Measurements from ENCODE around the gene RFX1.
A peak's percentile ranks its signal among the peaks of the same experiment; 100 is the strongest.

Gene RFX1

DNA sequence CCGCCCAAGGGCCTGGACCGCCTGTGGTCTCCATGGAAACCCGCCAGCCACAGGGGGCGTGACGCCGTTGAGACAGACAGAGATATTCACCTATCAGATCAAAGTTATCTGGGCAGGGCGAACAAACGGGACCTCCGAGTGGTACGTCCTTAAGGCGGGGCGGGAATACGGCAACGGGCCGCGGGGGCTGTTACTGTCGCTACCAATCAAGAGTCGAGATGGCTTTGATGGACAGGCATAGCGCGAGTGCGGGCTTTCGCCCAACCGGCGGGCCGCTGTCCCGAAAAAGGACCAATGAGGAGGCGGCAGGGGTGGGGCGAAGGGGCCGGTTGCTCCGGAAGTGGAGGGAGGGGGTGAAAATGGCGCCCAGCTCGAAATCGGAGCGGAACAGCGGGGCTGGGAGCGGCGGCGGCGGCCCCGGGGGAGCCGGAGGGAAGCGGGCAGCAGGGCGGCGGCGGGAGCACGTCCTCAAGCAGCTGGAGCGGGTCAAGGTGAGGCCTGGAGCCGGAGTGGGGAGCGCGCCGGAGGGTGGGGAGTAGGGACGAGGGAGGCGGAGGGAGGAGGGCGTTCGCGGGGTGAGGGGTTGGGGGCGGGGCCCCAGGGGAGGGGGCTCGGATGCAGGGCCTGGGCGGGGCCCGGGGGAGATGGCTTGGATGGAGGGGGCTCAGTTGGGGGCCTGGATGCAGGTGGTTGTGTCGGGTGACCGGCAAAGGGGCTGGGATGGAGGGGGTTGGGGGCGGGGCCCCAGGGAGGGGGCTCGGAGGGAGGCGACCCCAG lies 53.8 kb downstream of the RFX1 start, which contains the start of gene DCAF15:
Gene DCAF15 (plus strand): TSS at position 356 of the 777 bp plus-strand sequence. CDS start 4 bp downstream, at position 360.
- Histone ChIP-seq H3K27me3 (ENCODE audit: control insufficient read depth, insufficient read depth, low read length) (no peaks in the 10 kb centered on the region), H3K9me3 (ENCODE audit: control insufficient read depth, insufficient read depth, low read length) (no peaks in the 10 kb centered on the region), H3K36me3 (ENCODE audit: control insufficient read depth, insufficient read depth, low read length) (peaks cover 25% of the 10 kb centered on the region), H3K9ac (ENCODE audit: low read depth, low read length) (peak within 1 kb of the TSS; percentile 66), H3K4me1 (ENCODE audit: control insufficient read depth, insufficient read depth, low read length) (peaks cover 4% of the 10 kb centered on the region), H3K4me3 (ENCODE audit: low read depth, low read length) (peak within 1 kb of the TSS; percentile 79)

DNA sequence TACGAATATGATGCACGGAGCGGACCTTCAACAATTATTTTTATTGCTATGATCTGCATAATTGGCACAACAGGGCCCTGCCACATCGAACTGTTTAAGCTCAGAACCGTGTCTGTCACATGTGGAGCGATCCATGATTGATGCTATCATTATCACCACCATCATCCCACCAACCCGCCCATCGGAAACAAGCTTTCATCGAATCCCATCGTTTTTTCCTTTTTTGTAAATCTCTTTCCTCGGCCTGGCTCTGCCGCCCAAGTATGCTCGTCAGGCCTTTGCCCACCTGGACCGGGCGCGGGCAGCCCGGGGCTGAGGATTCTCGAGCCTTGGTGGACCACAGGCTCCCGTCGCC lies 54.3 kb downstream of the RFX1 start:
- peak overlapping the region; percentile 71 for H3K4me3 ChIP-seq (ENCODE audit: low read depth, low read length)
- H3K9me3 ChIP-seq (ENCODE audit: control insufficient read depth, insufficient read depth, low read length) = no peaks in the 10 kb centered on the region
- H3K9ac ChIP-seq (ENCODE audit: low read depth, low read length) = no peak overlapping the region
- peaks cover 20% of the 10 kb centered on the region for H3K36me3 ChIP-seq (ENCODE audit: control insufficient read depth, insufficient read depth, low read length)
- peaks cover 4% of the 10 kb centered on the region for H3K4me1 ChIP-seq (ENCODE audit: control insufficient read depth, insufficient read depth, low read length)
- H3K27me3 ChIP-seq (ENCODE audit: control insufficient read depth, insufficient read depth, low read length) = no peaks in the 10 kb centered on the region

- peaks cover 4% of the 10 kb centered on the region for H3K4me1 ChIP-seq (ENCODE audit: control insufficient read depth, insufficient read depth, low read length)
- H3K36me3 ChIP-seq (ENCODE audit: control insufficient read depth, insufficient read depth, low read length) = peaks cover 13% of the 10 kb centered on the region
- H3K9me3 ChIP-seq (ENCODE audit: control insufficient read depth, insufficient read depth, low read length) = no peaks in the 10 kb centered on the region
- H3K4me3 ChIP-seq (ENCODE audit: low read depth, low read length) = no peak overlapping the region
- no peaks in the 10 kb centered on the region for H3K27me3 ChIP-seq (ENCODE audit: control insufficient read depth, insufficient read depth, low read length)
- H3K9ac ChIP-seq (ENCODE audit: low read depth, low read length) = no peak overlapping the region
These were observed 55.1 kb downstream of the RFX1 start for GRCh38 chr19:13951043-13951442.

DNA sequence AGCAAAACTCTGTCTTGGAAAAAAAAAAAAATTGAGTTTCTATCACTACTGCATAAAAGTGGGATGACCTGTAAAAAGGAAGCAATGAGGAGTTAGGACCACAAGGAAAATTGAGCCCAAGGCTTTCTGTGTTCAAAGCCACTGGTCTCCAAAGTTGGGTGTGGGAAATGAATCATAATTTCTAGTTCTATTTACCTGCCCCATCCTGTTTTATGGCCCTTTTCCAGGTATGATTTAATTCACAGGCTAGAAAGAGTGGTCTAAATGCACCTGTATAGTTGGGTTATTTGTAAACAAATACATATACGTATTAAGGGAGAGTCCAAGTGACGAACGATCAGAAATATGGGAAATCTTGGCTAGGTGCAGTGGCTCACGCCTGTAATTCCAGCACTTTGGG lies 59.7 kb downstream of the RFX1 start:
- Histone ChIP-seq H3K9me3 (ENCODE audit: control insufficient read depth, insufficient read depth, low read length) (no peaks in the 10 kb centered on the region), H3K9ac (ENCODE audit: low read depth, low read length) (no peak overlapping the region), H3K36me3 (ENCODE audit: control insufficient read depth, insufficient read depth, low read length) (no peaks in the 10 kb centered on the region), H3K27me3 (ENCODE audit: control insufficient read depth, insufficient read depth, low read length) (no peaks in the 10 kb centered on the region), H3K4me1 (ENCODE audit: control insufficient read depth, insufficient read depth, low read length) (no peaks in the 10 kb centered on the region), H3K4me3 (ENCODE audit: low read depth, low read length) (no peak overlapping the region)

GRCh38 chr19:13942023-13942684 lies 64.0 kb downstream of the RFX1 start:
- H3K9ac ChIP-seq (ENCODE audit: low read depth, low read length) = no peak overlapping the region
- no peak overlapping the region for H3K4me3 ChIP-seq (ENCODE audit: low read depth, low read length)
- no peaks in the 10 kb centered on the region for H3K27me3 ChIP-seq (ENCODE audit: control insufficient read depth, insufficient read depth, low read length)
- H3K9me3 ChIP-seq (ENCODE audit: control insufficient read depth, insufficient read depth, low read length) = no peaks in the 10 kb centered on the region
- H3K4me1 ChIP-seq (ENCODE audit: control insufficient read depth, insufficient read depth, low read length) = no peaks in the 10 kb centered on the region
- no peaks in the 10 kb centered on the region for H3K36me3 ChIP-seq (ENCODE audit: control insufficient read depth, insufficient read depth, low read length)

GRCh38 chr19:13938301-13939064 lies 67.6 kb downstream of the RFX1 start, which contains the start of gene PODNL1:
Gene PODNL1, minus strand, starts transcription at chr19:13938417. Its CDS starts 236 bp downstream, at chr19:13938181.
- Histone ChIP-seq H3K4me3 (ENCODE audit: low read depth, low read length) (peak within 1 kb of the TSS; percentile 30), H3K9ac (ENCODE audit: low read depth, low read length) (no peak within 1 kb of the TSS), H3K36me3 (ENCODE audit: control insufficient read depth, insufficient read depth, low read length) (no peaks in the 10 kb centered on the region)

DNA sequence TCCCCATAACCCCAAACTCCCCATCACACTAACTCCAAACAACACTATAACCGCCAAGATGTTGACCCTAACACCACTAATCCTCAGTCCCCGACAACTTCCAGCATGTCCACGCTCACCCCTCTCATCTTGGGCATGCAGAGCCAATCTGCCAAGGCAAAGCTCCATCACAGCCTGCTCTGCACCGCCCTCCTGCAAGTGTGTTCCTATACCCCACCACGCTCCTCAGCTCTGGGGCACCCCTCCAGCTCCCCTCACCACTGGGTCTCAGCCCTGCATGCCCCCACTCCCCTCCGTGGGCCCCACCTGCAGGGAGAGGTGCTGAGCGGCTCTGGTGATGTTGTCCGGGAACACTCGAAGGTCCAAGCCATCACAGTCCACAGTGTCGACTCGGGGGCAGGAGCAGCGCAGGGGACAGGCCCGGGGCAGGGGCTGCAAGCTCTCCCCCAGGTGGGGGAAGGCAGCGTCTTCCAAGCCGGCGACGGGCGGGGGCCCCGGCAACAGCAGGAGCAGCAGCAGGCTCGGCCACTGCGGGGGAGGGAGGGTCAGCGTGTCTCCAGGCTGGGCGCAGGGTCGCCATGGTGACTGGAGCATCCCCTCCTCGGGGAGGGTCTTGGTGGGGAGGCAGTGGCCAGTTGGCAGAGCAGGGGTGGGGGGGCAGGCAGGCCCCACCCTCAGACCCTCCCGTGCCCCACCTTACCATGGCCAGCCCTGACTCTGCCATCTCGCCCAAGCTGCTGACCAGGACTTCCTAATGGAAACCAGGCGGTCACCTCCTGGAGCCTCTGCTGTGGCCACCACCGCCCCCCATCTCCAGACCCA lies 68.4 kb downstream of the RFX1 start:
- no peaks in the 10 kb centered on the region for H3K36me3 ChIP-seq (ENCODE audit: control insufficient read depth, insufficient read depth, low read length)
- H3K9me3 ChIP-seq (ENCODE audit: control insufficient read depth, insufficient read depth, low read length) = no peaks in the 10 kb centered on the region
- peaks cover 2% of the 10 kb centered on the region for H3K4me1 ChIP-seq (ENCODE audit: control insufficient read depth, insufficient read depth, low read length)
- H3K27me3 ChIP-seq (ENCODE audit: control insufficient read depth, insufficient read depth, low read length) = no peaks in the 10 kb centered on the region
- peak overlapping the region; percentile 30 for H3K4me3 ChIP-seq (ENCODE audit: low read depth, low read length)
- H3K9ac ChIP-seq (ENCODE audit: low read depth, low read length) = no peak overlapping the region

More at GRCh38 chr19:13938301-13939064, 67.6 kb downstream of the RFX1 start, which contains the start of gene PODNL1:
- Histone ChIP-seq H3K4me1 (ENCODE audit: control insufficient read depth, insufficient read depth, low read length) (peaks cover 2% of the 10 kb centered on the region), H3K9me3 (ENCODE audit: control insufficient read depth, insufficient read depth, low read length) (no peaks in the 10 kb centered on the region), H3K27me3 (ENCODE audit: control insufficient read depth, insufficient read depth, low read length) (no peaks in the 10 kb centered on the region)

- H3K36me3 ChIP-seq (ENCODE audit: control insufficient read depth, insufficient read depth, low read length) = no peaks in the 10 kb centered on the region
- H3K9me3 ChIP-seq (ENCODE audit: control insufficient read depth, insufficient read depth, low read length) = no peaks in the 10 kb centered on the region
- no peak overlapping the region for H3K9ac ChIP-seq (ENCODE audit: low read depth, low read length)
- peaks cover 2% of the 10 kb centered on the region for H3K4me1 ChIP-seq (ENCODE audit: control insufficient read depth, insufficient read depth, low read length)
- no peak overlapping the region for H3K4me3 ChIP-seq (ENCODE audit: low read depth, low read length)
- no peaks in the 10 kb centered on the region for H3K27me3 ChIP-seq (ENCODE audit: control insufficient read depth, insufficient read depth, low read length)
These were observed 70.2 kb downstream of the RFX1 start for GRCh38 chr19:13935765-13936510.

DNA sequence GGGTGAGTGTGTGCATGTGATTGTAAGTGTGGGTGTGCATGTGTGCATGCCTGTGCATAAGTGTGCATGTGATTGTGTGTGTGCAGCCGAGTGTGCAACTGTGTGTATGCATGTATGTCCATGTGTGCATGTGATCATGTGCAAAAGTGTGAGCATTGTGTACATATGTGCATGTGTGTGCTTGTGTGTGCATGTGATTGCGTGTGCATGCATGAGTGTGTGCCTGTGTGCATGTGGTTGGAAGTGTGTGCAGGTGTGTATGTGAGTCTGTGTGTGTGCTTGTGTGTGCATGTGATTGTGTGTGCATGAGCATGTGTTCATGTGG lies 71.4 kb downstream of the RFX1 start:
- no peak overlapping the region for H3K4me3 ChIP-seq (ENCODE audit: low read depth, low read length)
- H3K9me3 ChIP-seq (ENCODE audit: control insufficient read depth, insufficient read depth, low read length) = no peaks in the 10 kb centered on the region
- H3K27me3 ChIP-seq (ENCODE audit: control insufficient read depth, insufficient read depth, low read length) = no peaks in the 10 kb centered on the region
- H3K4me1 ChIP-seq (ENCODE audit: control insufficient read depth, insufficient read depth, low read length) = peaks cover 2% of the 10 kb centered on the region
- peaks cover 3% of the 10 kb centered on the region for H3K36me3 ChIP-seq (ENCODE audit: control insufficient read depth, insufficient read depth, low read length)
- H3K9ac ChIP-seq (ENCODE audit: low read depth, low read length) = no peak overlapping the region

GRCh38 chr19:13932911-13933393 lies 73.2 kb downstream of the RFX1 start:
- Histone ChIP-seq H3K9ac (ENCODE audit: low read depth, low read length) (no peak overlapping the region), H3K27me3 (ENCODE audit: control insufficient read depth, insufficient read depth, low read length) (no peaks in the 10 kb centered on the region), H3K4me3 (ENCODE audit: low read depth, low read length) (no peak overlapping the region), H3K36me3 (ENCODE audit: control insufficient read depth, insufficient read depth, low read length) (peaks cover 11% of the 10 kb centered on the region), H3K9me3 (ENCODE audit: control insufficient read depth, insufficient read depth, low read length) (no peaks in the 10 kb centered on the region), H3K4me1 (ENCODE audit: control insufficient read depth, insufficient read depth, low read length) (peaks cover 2% of the 10 kb centered on the region)
